ENCODE data around the gene MRPS26.
A peak's percentile ranks its signal among the peaks of the same experiment; 100 is the strongest.
"Not testable (repeated sequence)": the region's sequence is repeated elsewhere in the genome, so short reads cannot be mapped to it uniquely, and the experiment has no call there.

Gene MRPS26

DNA sequence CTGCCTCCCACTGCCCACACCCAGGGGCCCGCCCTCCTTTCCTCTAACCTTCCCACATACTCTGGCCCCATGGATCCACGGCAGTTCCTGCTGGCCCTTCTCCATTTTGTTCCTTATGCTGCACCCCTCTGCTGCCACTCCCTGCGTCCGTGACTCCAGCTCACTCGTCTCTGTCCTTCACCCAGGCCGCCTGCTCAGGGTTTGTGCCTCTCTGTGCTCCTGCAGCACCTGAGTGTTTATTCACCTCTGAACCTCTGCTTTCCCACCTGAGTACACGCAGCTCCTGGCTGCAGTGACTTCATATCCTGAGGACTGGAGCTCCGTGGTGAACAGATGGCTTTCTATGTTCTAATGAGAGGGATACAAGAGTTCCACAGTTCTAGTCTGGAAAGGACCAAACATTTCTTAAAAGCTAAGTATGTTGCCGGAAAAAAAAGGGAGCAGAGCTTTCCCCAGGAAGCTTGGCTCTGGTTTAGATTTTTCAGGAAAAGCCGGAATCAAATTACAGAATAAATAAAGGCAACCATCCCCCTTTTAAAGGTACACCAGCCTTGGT lies 3.9 kb upstream of the MRPS26 start:
- DNase-seq (ENCODE audit: low read depth in 4 of 4, low spot score in 1 of 4): no peak

DNA sequence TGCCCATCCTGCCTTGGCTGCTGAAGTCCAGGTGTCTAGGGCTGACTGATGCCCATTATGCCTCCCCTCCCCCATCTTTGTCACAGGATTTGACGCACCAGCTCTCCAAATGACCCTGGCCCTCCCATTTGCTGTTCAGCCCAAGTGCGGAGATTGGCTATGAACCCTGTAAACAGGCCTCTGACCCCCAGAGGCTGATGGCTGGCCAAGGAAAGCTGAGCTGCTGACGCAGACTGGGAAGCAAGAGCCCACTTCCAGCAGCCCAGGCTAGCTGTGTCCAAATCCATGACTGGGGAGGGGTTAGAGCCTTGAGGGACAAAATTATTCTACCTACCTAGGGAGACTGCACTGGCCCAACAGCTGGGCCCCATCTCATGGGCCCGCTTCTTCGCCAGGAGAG lies 3.2 kb upstream of the MRPS26 start:
- no peak for DNase-seq (ENCODE audit: low read depth in 4 of 4, low spot score in 1 of 4)

DNA sequence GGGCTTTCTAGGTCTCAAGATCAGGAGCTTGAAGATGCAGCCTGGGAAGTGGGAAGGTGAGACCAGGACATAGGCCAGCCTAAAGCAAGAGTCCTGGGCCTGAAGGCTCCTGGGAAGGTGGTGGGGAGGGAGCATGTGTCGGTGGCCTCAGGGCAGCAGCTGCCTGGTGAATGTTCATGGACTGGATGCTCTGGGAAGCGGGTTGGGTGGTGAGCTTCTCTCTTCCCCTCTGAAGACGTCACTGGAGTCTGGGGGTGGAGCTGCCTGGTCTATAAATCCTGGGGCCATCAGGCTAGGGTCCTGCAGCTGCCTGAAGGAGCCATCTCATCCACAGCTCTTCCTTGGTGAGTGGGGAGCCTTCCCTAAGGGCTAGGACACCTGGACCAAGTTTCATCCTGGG lies 2.5 kb upstream of the MRPS26 start, which contains the start of gene GNRH2:
Gene GNRH2 (plus strand): TSS at position 301 of the 400 bp plus-strand sequence. CDS start 793 bp downstream, outside the sequence.
- DNase-seq (ENCODE audit: low read depth in 4 of 4, low spot score in 1 of 4): no peak

DNA sequence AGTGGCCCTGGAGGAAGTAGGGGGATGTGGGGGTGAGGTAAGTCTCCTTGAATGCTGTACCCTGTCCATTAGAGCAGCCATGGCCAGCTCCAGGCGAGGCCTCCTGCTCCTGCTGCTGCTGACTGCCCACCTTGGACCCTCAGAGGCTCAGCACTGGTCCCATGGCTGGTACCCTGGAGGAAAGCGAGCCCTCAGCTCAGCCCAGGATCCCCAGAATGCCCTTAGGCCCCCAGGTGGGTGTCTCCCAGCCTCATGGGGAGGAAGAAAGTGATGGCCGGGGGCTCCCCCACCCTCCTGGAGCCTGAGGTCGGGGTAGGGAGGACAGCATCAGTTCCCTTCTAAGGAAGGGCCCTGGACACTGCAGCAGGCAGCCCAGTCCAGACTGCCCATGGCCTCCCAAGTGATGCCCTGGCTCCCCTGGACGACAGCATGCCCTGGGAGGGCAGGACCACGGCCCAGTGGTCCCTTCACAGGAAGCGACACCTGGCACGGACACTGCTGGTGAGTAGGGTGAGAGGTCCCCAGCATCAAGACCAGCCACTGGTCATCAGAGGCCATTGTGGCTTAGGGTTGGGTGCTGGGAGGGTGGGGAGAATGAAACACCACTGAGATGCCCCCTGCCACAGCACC lies 1.4 kb upstream of the MRPS26 start:
- no peak for DNase-seq (ENCODE audit: low read depth in 4 of 4, low spot score in 1 of 4)

DNA sequence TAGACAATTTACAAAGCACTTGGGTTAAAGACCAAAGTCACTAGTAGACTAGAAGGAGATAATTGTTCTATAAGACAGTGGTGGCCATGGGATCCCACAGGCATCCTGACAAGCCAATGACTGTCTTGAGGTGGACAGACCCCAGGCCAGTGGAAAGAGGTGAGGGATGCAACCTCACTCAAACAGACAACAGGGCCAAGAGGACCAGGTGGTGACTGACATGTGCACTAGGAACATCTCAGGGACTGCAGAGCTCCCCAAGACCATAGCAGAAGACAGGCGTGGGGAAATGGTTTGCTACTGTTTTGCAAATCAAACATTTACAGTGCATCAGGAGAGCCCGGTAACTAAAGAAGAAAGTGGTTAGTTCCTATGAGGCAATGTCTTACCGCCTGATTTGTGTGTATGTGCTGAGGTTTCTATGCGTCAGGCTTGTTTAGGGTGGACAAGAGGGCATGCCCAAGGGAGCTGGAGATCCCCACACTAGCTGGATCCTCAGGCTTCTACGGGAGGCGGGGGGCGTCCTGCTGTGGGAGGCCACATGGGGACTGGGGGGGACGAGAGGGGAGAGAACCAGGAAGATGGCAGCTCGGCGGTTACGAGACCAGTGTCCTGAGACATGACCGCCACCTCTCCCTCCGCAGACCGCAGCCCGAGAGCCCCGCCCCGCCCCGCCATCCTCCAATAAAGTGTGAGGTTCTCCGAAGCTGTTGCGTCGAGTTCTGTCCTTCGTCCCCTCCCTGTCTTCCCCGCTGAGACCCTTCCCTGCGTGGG lies 623 bp upstream of the MRPS26 start:
- DNase-seq (ENCODE audit: low read depth in 4 of 4, low spot score in 1 of 4): peak in 3 of 4 experiments; percentile 19 to 54 (median 33)

DNA sequence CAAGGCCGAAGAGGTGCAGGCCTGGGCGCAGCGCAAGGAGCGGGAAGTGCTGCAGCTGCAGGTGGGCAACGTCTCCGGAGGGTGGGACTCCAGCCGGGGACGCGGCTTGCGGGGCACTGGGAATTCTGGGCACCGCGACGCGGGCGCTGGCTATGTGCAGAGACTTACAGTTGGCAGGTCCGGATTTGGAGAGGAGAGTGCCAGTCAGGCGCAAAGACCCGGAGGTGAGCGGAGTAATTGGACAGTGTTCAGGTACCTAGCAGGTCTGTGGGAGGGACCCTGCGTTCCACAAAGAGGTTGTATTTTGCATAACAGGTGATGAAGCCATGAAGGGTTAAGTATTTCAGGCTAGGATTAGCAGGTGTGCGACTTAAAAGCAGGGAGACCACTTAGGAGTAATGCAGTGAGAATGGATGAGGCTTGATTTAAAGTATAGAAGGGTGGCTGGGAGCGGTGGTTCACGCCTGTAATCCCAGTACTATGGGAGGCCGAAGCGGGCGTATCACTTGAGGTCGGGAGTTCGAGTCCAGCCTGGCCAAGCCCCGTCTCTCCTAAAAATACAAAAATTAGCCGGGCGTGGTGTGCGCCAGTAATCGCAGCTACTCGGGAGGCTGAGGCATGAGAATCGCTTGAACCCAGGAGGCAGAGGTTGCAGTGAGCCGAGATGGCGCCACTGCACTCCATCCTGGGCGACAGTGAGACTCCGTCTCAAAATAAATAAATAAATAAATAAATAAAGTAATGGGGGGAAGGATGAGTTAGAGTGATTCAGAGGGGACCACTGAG lies 1.0 kb downstream of the MRPS26 start:
- DNase-seq (ENCODE audit: low read depth in 4 of 4, low spot score in 1 of 4): no peak

DNA sequence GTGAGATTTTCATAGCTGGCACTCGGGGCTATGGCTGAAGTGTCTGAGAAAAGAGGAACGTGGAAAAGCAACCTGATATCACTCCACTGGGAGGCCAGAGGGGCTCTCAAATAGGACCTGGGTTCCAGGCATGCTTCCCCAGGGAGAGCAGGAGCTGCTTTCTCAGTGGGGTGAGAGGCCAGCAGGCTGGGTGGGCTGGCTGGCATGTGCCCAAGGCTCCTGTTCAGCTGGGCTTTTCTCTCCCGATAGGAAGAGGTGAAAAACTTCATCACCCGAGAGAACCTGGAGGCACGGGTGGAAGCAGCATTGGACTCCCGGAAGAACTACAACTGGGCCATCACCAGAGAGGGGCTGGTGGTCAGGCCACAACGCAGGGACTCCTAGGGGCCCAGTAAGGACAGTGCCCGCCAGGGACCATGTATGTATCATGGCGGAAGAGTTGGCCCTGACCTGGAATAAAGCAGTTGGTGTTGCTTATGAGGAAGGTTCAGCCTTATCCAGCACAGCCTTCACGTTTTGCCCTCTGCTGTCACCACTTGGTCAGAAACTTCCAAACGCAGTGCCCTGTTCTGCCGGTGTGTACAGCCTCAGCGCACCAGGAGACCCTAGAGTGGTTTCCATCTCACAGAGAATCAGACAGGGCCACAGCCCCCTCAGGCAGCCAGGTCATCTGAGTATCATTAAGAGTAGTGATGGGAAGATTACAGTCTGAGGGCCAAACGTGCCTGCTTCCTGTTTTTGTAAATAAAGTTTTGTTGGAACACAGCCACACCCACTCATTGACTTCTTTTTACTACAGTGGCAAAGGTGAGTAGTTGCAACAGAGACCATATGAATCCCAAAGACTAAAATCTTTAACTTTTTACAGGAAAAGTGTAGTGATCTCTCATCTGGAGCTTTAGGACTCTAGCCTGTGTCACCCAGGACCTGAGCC lies 1.9 kb downstream of the MRPS26 start:
- DNase-seq (ENCODE audit: low read depth in 4 of 4, low spot score in 1 of 4): no peak

DNA sequence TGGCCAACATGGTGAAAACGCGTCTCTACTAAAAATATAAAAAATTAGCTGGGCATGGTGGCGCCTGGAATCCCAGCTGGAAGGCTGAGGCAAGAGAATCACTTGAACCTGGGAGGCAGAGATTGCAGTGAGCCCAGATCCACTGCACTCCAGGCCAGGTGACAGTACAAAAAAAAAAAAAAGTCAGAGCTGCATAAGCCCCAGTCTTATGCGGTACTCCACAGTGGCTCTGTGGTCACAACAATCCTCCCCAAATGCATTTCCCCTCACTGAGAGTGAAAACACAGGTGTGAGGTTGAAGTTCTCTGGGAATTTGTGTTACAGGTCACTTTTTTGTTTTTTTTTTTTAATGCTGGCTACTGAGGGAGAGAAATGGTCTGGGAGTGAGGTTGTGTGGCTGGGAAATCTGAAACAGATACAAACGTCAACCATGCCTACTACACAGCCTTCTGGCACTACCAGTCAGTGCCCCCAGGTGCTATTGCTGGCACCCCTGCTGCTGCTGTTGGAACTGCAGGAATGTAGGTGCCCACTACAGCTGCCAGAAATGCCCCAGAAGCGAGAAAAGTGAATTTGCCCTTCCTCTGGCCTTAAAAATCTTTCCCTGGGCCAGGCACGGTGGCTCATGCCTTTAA lies 5.7 kb downstream of the MRPS26 start:
- DNase-seq (ENCODE audit: low read depth in 4 of 4, low spot score in 1 of 4): no peak

DNA sequence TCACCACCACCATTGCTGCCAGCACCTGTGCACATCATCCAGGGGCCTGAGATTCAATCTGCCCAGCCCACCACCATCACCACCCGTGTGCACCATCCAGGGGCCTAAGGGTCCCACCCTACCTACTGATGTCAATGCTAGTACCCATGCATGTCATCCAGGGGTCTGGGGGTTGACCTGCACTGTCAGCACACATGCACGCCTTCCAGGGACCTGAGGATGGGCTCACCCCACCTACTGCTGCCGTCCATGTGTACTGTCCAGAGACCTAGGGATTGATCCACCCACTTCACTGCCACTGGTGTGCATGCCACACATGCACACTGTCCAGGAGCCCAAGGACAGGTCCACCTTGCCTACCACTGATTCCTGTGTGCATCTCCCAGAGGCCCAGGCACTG lies 13.6 kb downstream of the MRPS26 start:
- no peak for DNase-seq (ENCODE audit: low read depth in 4 of 4, low spot score in 1 of 4)

DNA sequence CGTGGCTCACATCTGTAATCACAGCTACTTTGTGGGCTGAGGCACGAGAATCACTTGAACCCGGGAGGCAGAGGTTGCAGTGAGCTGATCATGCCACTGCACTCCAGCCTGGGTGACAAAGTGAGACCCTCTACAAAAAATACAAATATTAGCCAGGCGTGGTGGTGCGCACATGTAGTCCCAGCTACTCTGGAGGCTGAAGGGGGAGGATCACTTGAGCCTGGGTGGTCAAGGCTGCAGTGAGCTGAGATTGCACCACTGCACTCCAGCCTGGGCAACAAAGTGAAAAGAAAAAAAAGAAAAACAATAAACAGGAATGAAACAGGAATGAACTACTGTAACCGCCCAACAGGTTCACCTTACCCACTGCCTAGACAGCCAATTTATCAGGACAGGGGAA lies 18.3 kb downstream of the MRPS26 start:
- not testable (repeated sequence) for DNase-seq (ENCODE audit: low read depth in 4 of 4, low spot score in 1 of 4)

DNA sequence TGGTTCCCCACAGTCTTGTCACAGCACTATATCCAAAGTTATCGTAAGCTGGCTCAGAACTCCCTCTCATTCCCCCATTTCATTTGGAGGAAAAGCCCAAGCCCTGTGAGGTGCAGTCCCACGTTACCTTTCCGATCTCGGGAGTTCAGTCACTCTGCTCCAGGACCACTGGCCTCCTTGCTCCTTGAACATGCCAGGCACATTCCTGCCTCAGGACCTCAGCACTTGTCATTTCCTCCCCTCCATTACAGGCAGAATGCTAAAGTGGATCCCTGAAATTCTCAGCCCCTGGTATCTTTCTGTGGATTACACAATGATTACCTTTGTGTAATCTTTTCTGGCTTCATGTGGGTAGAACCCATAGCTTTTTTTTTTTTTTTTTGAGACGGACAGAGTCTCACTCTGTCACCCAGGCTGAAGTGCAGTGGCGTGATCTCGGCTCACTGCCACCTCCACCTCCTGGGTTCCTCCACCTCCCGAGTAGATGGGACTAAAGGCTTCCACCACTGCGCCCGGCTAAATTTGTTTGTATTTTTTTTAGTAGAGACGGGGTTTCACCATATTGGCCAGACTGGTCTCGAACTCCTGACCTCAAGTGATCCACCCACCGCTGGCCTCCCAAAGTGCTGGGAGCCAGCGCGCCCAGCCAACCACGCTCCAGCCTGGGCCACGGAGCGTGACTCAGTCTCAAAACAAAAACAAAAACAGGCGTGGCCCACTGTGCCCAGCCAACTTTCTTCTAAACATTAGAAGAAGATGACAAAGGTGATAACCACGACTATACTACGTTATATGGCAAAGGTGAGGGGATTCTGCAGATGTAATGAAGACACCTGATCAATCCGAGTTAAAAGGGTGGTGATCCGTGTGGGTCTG lies 21.5 kb downstream of the MRPS26 start:
- no peak for DNase-seq (ENCODE audit: low read depth in 4 of 4, low spot score in 1 of 4)

DNA sequence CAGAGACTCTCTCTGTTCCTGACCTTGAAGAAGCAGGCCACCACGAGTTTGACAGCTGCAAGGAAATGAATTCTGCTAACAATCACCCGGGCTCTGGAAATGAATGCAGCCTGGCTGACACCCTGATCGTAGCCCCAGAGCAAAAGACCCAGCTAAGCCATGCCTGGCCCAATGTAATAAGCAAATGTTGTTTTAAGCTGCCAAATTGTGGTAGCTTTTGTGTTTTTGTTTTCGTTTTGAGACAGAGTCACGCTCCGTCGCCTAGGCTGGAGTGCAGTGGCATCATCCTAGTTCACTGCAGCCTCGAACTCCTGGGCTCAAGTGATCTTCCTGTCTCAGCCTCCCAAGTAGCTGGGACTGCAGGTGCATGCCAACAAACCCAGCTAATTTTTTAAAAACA lies 22.2 kb downstream of the MRPS26 start:
- no peak for DNase-seq (ENCODE audit: low read depth in 4 of 4, low spot score in 1 of 4)

DNA sequence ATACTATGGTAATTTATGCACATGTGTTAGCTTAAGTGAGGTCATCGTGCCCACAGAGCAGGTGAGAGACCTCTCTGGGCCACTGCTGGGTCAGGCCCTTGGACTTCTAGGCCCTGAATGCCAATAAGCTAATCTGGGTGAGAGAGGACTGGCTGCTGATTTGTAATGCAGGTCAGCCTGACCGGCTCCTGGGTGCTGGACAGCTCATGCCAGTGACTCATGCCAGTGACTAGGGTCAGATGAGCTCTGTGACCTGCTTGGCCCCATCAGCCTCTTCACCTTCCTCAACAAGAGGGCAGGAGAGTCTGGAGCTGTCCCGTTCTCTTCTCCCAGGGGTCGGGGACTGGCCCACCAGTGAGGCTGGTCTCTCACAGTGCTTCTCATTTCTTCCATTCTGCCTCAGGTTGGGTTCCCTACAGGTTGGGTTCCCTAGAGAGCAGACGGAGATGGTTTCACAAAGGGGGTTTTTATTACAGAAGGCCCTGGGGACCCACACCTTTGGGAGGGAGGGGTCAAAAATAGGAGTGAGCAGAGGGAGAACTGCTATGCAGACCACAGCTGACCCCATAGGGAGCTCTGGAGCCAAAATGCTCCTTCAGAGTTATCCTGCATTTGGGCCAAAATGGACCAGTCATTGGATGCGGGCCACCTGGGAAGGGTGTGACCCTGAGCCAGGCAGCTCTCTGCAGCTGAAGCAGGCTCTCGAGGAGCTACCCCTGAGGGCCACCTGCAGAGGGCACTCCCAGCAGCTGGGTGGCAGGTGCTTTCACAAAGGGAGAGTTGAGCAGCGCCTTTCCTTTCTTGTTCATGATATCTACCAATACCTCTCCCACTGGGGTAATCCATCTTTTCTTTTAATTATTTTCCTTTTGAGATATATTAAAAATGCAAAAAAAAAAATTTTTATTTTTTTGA lies 23.4 kb downstream of the MRPS26 start:
- DNase-seq (ENCODE audit: low read depth in 4 of 4, low spot score in 1 of 4): no peak

DNA sequence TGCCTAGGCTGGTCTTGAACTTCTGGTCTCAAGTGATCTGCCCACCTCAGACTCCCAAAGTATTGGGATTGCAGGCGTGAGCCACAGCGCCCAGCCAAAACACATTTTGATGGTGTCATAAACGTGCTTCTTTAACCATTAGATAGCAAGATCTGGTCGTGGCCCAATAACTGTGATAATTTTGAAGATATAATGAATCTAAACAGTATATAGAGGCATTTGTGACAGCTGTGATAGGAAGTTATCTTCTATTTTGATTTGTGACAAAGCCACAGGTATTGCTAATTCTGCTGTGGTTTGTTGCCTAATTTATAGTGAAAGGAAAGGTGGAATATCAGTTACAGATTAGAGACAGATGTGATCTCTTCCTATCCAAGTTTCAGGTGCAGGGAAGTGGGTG lies 24.9 kb downstream of the MRPS26 start:
- DNase-seq (ENCODE audit: low read depth in 4 of 4, low spot score in 1 of 4): no peak

DNA sequence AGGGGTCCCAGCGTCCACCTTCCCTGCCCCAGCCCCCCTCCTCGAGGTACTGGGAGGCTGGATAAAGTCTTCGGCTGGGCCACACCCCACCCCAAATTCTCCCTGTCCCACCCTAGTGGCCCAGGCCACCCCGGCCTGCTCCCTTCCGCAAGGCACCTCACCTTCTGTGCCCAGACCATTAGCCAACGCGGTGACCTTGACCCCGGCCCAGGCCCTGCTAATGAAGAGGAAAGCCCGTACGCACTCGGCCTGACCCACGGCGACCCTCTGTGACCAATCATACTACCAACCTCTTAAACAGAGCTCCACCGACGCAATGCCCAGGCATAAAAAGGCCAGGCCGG lies 25.4 kb downstream of the MRPS26 start:
- DNase-seq (ENCODE audit: low read depth in 4 of 4, low spot score in 1 of 4): no peak

DNA sequence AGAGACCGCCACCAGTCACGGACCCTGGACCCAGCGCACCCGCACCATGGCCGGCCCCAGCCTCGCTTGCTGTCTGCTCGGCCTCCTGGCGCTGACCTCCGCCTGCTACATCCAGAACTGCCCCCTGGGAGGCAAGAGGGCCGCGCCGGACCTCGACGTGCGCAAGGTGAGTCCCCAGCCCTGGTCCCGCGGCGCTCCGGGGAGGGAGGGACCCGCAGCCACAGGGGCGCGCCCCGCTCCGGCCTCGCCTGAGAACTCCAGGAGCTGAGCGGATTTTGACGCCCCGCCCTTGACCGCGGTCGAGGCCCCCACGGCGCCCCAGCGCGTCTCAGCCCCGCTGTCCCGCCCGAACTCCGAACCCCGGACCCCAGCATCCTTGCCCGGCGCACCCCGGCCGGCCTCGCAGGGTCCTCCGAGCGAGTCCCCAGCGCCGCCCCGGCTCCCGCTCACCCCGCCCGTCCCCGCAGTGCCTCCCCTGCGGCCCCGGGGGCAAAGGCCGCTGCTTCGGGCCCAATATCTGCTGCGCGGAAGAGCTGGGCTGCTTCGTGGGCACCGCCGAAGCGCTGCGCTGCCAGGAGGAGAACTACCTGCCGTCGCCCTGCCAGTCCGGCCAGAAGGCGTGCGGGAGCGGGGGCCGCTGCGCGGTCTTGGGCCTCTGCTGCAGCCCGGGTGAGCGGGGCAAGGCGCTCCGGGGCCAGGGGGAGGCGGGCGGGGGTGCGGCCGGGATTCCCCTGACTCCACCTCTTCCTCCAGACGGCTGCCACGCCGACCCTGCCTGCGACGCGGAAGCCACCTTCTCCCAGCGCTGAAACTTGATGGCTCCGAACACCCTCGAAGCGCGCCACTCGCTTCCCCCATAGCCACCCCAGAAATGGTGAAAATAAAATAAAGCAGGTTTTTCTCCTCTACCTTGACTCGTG lies 26.0 kb downstream of the MRPS26 start, which contains the start of gene OXT:
Gene OXT (plus strand): TSS at position 11 of the 920 bp plus-strand sequence. CDS start 36 bp downstream, at position 47.
- DNase-seq (ENCODE audit: low read depth in 4 of 4, low spot score in 1 of 4): peak in 3 of 4 experiments; percentile 41 to 62 (median 55)
